Measurements from ENCODE around the gene VPREB1.

VPREB1 gene

GRCh38 chr22:22198751-22199150, 45.8 kb upstream of the VPREB1 start:
- TF ChIP-seq CTCF (conservative IDR thresholded peaks at IDR 0.05; ENCODE audit: low read depth, low read length), result no peak
- no peak overlapping the region for H3K4me3 ChIP-seq (ENCODE audit: low read depth, low read length)
- no peak for DNase-seq (ENCODE audit: low read depth)

GRCh38 chr22:22199634-22200033, 45.0 kb upstream of the VPREB1 start:
- H3K4me3 ChIP-seq (ENCODE audit: low read depth, low read length), result no peak overlapping the region
- no peak for DNase-seq (ENCODE audit: low read depth)
- TF ChIP-seq CTCF (conservative IDR thresholded peaks at IDR 0.05; ENCODE audit: low read depth, low read length), result no peak

GRCh38 chr22:22200569-22201184, 43.9 kb upstream of the VPREB1 start:
- DNase-seq (ENCODE audit: low read depth), result no peak
- no peak for TF ChIP-seq CTCF (conservative IDR thresholded peaks at IDR 0.05; ENCODE audit: low read depth, low read length)
- H3K4me3 ChIP-seq (ENCODE audit: low read depth, low read length), result no peak overlapping the region

- peak; percentile 85 for TF ChIP-seq CTCF (conservative IDR thresholded peaks at IDR 0.05; ENCODE audit: low read depth, low read length)
- DNase-seq (ENCODE audit: low read depth), result peak; percentile 71
- no peak overlapping the region for H3K4me3 ChIP-seq (ENCODE audit: low read depth, low read length)
Measured at GRCh38 chr22:22201185-22201929, 43.2 kb upstream of the VPREB1 start.

GRCh38 chr22:22201930-22202343, 42.6 kb upstream of the VPREB1 start:
- no peak overlapping the region for H3K4me3 ChIP-seq (ENCODE audit: low read depth, low read length)
- TF ChIP-seq CTCF (conservative IDR thresholded peaks at IDR 0.05; ENCODE audit: low read depth, low read length), result no peak
- DNase-seq (ENCODE audit: low read depth), result no peak

GRCh38 chr22:22203048-22203971, 41.3 kb upstream of the VPREB1 start:
- DNase-seq (ENCODE audit: low read depth), result no peak
- H3K4me3 ChIP-seq (ENCODE audit: low read depth, low read length), result no peak overlapping the region
- no peak for TF ChIP-seq CTCF (conservative IDR thresholded peaks at IDR 0.05; ENCODE audit: low read depth, low read length)
